GM21619 (cell line): Measurements from ENCODE around the gene SPP1.
A peak's percentile ranks its signal among the peaks of the same experiment; 100 is the strongest.
"Not testable (repeated sequence)": the region's sequence is repeated elsewhere in the genome, so short reads cannot be mapped to it uniquely, and the experiment has no call there.

Source experiments
- ATAC-seq: cut with Tn5 transposase; IDR thresholded peaks from one replicate; pipeline ENCODE4 v1.9.1; 2021; ENCODE audit not compliant: unreplicated experiment

SPP1 gene

DNA sequence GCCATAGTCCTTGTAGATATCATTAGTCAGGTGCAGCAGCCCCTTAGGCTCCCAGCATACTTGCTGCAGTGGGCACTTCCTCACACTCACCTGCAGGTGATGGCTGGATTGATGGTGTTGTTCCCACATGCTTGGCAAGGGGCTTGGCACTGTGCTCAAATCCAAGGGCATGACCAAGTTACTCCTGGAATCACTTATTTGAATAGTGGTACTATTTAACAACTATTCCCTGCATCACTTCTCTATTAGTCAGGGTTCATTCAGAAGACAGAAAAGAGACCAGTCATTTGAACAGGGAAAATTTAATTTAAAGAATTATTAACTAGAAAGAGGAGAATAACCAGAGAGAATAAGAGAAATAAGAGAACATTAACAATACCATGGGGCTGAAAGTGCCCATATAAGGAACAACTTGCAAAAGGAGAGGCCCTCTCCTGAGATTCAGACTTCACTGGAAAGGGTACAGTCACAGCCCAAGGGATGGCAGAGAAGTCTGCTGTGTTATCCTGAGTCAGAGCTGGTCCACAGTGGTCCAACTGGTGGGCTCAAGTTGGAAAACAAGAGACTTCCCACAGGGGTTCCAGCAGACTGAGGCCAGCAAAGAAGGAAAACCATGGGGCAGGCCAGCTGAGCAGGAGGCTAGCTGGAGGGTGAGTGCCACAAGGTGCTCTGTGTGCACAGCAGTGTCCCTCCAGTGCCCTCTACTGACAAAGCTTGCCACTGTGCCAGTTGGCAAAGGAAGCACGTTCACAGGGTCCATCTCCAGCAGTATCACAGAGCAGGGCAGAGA lies 9.8 kb downstream of the SPP1 start:
- ATAC-seq: peak; percentile 90

GRCh38 chr4:87985887-87986200 lies 10.3 kb downstream of the SPP1 start:
- no peak for ATAC-seq

DNA sequence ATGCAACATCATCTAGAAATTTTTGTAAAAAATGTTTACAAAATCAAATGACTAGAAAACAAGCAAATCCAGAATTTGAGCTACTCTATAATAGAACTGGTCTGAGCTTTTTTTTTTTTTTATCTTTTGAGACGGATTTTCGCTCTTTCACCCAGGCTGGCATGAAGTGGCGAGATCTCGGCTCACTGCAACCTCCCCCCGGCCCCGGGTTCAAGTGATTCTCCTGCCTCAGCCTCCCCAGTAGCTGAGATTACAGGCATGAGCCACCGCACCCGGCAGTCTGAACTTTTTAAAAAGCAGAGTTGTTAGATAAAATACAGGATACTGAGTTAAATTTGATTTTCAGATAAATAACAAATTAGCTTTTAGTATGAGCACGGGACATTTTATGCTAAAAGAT lies 11.0 kb downstream of the SPP1 start:
- ATAC-seq: no peak

- ATAC-seq: no peak
These were observed 14.3 kb downstream of the SPP1 start for GRCh38 chr4:87989765-87990164.

- no peak for ATAC-seq
These were observed 19.9 kb downstream of the SPP1 start for GRCh38 chr4:87995435-87995834.

GRCh38 chr4:87999191-87999691 lies 23.7 kb downstream of the SPP1 start:
- ATAC-seq: not testable (repeated sequence)

- ATAC-seq: no peak
These were observed 26.4 kb downstream of the SPP1 start for GRCh38 chr4:88001871-88002270.

DNA sequence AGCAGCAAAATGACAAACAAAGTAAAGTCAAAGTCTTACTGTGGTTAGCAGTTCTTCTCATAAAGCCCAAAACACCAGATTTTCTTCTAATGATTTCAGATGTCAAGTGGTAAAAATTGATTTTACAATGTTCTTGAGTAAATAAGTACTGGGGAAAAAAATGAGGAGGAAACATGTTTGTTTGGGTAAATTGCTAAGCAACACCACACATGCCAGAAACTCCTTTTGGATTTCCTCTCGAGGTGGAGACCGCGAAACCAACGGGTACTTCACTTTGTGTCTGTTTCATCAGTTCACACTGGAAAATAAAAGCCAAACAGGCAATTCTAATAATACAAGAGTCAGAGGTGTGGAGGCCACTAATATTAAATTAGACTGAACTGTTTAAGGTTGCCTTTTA lies 27.3 kb downstream of the SPP1 start:
- no peak for ATAC-seq

DNA sequence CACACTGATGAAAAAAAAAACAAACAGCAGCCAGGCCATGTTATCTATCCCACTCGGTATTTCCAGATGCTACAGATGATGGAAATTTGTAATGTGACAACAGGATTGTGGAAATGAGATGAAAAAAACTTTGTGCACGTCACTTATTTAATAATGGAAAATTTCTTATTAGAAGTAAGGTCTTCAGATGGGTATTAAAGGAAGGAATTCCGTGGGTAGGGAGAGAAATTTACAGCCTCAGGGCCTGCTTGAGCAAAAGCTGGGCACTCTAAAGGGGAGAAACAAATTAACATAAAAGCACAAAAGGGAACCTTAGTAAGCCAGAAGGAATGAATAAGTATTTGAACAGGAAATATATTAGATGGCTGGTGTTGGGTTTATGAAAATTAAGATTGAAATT lies 27.7 kb downstream of the SPP1 start:
- no peak for ATAC-seq

GRCh38 chr4:88005076-88005475 lies 29.6 kb downstream of the SPP1 start:
- ATAC-seq: no peak

GRCh38 chr4:88005946-88006345 lies 30.4 kb downstream of the SPP1 start:
- no peak for ATAC-seq

DNA sequence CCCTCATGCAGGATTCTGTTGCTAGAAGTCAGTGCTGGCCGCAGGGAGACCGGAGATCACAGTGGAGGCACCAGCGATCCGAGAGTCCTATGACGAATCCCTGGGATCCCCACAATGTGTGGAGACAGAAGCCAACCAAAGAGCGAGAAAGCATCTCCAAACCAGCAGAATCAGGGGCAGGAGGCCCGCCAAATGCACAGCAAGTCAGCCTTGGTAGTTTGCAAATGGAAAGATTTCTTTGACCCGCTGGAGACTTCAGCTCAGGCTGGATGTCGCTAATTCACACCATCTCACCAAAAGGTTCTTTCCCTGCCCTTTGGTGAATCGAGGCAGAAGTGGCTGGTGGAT lies 31.4 kb downstream of the SPP1 start:
- ATAC-seq: no peak

- ATAC-seq: peak; percentile 85
These were observed 32.0 kb downstream of the SPP1 start, which contains the start of gene PKD2 for GRCh38 chr4:88007304-88008121. Gene PKD2 (plus strand): TSS chr4:88007635. CDS start chr4:88007734, 99 bp downstream.

DNA sequence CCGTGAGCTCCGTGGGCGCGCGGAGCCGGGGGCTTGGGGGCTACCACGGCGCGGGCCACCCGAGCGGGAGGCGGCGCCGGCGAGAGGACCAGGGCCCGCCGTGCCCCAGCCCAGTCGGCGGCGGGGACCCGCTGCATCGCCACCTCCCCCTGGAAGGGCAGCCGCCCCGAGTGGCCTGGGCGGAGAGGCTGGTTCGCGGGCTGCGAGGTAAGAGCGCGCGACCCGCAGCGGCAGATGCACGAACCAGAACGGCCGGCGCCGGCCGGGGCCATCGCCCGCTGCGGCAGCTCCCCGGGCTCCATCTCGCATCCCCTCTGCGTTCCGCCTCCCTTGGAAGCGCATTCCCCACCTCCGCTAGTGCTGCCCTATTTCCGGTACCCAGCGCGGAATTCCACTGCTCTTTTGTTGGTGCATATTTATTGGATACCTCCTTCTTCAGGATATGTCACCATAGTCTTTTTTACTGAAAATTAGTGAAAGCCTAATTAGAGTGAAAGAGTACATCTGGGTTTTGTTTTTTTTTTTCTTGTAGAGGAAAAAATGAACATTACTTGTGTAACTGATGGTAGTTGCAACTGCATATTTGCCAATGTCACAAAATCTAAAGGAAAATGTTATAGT lies 32.7 kb downstream of the SPP1 start:
- peak; percentile 26 for ATAC-seq

DNA sequence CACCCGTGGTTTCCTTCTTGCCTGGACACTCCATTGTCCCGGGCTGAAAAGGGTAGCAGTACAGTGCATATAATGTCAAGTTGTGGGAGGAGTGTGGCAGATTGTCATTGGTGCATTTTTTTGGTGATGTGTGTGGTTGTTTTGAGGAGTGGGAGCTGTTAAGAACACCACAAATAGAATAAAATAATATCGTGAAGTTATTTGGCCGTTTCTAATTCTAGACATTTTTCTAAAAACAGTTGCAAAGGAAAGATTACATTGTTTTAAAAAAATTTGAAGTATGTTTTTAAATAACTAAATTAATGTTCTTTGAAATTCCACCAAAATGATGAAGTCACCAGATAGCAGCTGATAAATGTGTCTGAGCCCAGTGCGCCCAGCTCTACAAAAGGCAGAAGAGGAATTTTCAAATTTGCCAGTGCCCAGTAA lies 33.2 kb downstream of the SPP1 start:
- ATAC-seq: no peak

- no peak for ATAC-seq
These were observed 34.4 kb downstream of the SPP1 start for GRCh38 chr4:88009871-88010270.

DNA sequence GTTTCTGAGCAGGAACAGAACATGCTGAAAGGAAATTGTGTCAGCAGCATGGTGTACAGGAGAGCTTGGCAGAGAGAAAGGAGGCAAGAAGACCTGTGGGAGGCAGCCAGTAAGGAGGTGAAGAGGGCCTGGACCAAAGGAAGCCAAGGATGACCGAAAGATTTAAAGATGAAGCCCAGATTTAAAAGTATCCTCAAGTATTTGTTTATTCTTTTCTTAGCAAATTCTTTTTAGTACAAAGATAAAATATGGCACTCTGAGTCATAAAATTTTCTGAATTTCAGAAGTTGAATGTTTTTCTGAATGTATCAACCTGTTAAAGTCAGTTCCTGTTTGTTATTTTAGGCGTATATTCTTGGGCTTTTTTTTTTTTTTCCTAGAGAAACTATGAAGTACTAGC lies 35.5 kb downstream of the SPP1 start:
- no peak for ATAC-seq

DNA sequence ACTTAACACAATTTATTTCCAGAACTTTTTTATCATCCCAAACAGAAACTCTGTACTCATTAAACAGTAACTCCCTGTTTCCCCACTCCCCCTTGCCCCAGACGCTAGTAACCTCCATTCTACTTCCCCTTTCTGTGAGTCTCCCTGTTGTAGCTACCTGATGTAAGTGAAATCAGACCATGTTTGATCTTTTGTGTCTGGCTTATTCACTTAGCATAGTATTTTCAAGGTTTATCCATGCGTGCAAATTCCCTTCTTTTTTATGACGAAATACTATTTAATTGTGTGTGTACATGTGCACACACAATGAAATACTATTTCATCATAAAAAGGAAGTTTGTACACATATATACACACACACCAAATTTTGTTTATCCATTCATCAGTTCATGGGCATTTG lies 37.1 kb downstream of the SPP1 start:
- ATAC-seq: peak; percentile 40

DNA sequence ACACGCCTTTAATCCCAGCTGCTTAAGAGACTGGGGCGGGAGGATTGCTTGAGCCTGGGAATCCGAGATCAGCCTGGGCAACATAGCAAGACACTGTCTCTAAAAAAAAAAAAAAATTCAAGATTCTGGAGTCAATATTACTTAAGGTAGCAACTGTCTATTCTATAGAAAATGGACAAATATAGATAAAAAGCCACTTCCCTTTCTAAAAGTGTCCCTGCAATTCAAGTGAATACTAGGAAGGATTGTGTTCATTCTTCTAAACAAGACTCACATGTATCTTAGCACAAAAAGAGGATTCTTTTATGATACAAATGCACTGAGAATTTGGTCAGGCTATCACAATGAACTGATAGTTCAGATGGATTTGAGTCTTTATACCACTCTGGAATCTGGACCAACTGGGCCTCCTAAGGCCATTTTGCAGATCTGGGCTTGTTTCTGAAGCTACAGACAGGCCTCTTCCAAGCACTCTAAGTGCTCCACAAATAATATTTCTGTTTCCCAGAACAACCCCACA lies 38.9 kb downstream of the SPP1 start:
- ATAC-seq: no peak

DNA sequence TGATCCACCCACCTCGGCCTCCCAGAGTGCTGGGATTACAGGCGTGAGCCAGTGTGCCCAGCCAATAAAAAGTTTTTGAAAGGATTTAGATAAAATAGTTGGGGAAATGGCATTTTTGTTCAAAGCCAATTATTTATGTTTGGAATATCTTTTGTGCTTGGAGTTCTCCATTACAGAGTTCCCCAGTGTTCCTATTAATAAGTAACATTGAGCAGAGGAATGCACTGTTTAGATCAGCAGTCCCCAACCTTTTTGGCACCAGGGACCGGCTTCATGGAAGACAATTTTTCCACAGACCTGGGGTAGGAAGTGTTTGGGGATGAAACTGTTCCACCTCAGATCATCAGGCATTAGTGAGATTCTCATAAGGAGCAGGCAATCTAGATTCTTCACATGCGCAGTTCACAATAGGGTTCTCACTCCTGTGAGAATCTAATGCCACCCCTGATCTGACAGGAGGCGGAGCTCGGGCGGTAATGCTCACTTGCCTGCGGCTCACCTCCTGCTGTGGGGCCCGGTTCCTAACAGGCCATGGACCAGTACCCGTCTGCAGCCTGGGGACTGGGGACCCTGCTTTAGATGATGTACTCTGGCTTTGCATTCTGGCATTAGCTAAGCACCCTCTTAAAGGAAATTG lies 40.3 kb downstream of the SPP1 start:
- no peak for ATAC-seq
